Measurements from ENCODE around the gene ULK4. TPM values are rescaled to one million over a fixed set of nuclear protein-coding genes. Genes with fewer than 3 reads are reported as not detected.

The ULK4 gene
- total and polyA plus RNA-seq, 2 of the 8 experiments (the other 6 are each of a cell fraction or from before 2014, with no cell fraction given): 3.0 to 10.8 TPM

- Histone ChIP-seq H3K79me2 (ENCODE audit: control insufficient read depth in 1 of 2, insufficient read depth in 2 of 2, low read length in 2 of 2) (no peaks in the 10 kb centered on the region), H3K18ac (ENCODE audit: extremely low read depth, low read length) (peak overlapping the region; percentile 71), H2BK20ac (ENCODE audit: low read length) (peak overlapping the region; percentile 3; the same call in 1 of the 2 replicates), H3K56ac (replicated peaks; ENCODE audit: insufficient read length, low read depth, low read length) (no peak overlapping the region), H3K4me3 (ENCODE audit: extremely low read depth in 1 of 4, insufficient read depth in 2 of 4, low read depth in 3 of 4, low read length in 4 of 4) (0 out of 8 replicates have a peak overlapping the region, but pooled peaks of 1 of the 4 experiments have one; percentile 28), H3K4me1 (replicated peaks in 1 of 4; ENCODE audit: control insufficient read depth in 3 of 4, insufficient read depth in 4 of 4, low read length in 3 of 4) (peaks cover 3 to 17% (median 14%) of the 10 kb centered on the region in 4 experiments), H3K9me3 (ENCODE audit: insufficient read depth in 2 of 2, low read depth in 1 of 2, low read length in 1 of 2) (no peaks in the 10 kb centered on the region), H4K20me1 (replicated peaks in 1 of 2; ENCODE audit: control insufficient read depth in 1 of 2, insufficient read depth in 2 of 2, low read length in 2 of 2) (no peaks in the 10 kb centered on the region), H3K36me3 (ENCODE audit: control insufficient read depth in 2 of 4, insufficient read depth in 4 of 4, low read length in 3 of 4) (no peaks in the 10 kb centered on the region), H4K5ac (ENCODE audit: insufficient read length, low read depth, low read length) (no peak overlapping the region), H4K8ac (ENCODE audit: extremely low read depth, insufficient read depth, low read length) (no peak overlapping the region), H3K4ac (replicated peaks; ENCODE audit: insufficient read length, low read depth, low read length) (peak overlapping the region; percentile 80), H2BK12ac (ENCODE audit: low read depth, low read length) (peak overlapping the region; percentile 28; the same call in 1 of the 2 replicates), H2BK120ac (replicated peaks; ENCODE audit: low read depth, low read length) (peak overlapping the region; percentile 93), H4K91ac (replicated peaks; ENCODE audit: insufficient read length, low read length) (peak overlapping the region; percentile 92), H3K27ac (ENCODE audit: low read depth, low read length) (no peak overlapping the region), H3K23me2 (ENCODE audit: low read depth, low read length) (no peaks in the 10 kb centered on the region), H2AFZ (ENCODE audit: low read length) (no peak overlapping the region), H3K79me1 (ENCODE audit: low read depth, low read length) (no peaks in the 10 kb centered on the region), H2BK15ac (ENCODE audit: low read length) (peak overlapping the region; percentile 23; the same call in 1 of the 2 replicates), H2AK5ac (ENCODE audit: low read depth, low read length) (no peak overlapping the region), H3K14ac (ENCODE audit: insufficient read length) (peak overlapping the region; percentile 82), H3K9ac (replicated peaks in 1 of 4; ENCODE audit: extremely low read depth in 1 of 4, low read depth in 3 of 4, low read length in 3 of 4) (no peak overlapping the region), H3K23ac (ENCODE audit: insufficient read length) (no peak overlapping the region), H3K4me2 (ENCODE audit: insufficient read depth in 1 of 2, low read depth in 2 of 2, low read length in 2 of 2) (peak overlapping the region; percentile 52 to 65; a peak in 1 of 4 replicates), H3K27me3 (replicated peaks in 1 of 4; ENCODE audit: control insufficient read depth in 3 of 4, extremely low read depth in 1 of 4, insufficient read depth in 3 of 4, low read length in 3 of 4) (no peaks in the 10 kb centered on the region), H2BK5ac (ENCODE audit: low read depth, low read length) (peak overlapping the region; percentile 81; the same call in 1 of the 2 replicates)
- 79% methylated on average over 5 of the region's 5 CpGs; no CpG with 5 or more reads in 1 of the 2 experiments for WGBS, 2 experiments (ENCODE audit: extremely low coverage in 1 of 2, insufficient coverage in 1 of 2, insufficient read length in 1 of 2, insufficient replicate concordance in 2 of 2, low coverage in 1 of 2, low lambda C conversion rate in 2 of 2, missing lambda C conversion rate in 1 of 2)
- FAIRE-seq: no peak
- no peak for DNase-seq (ENCODE audit: low read depth in 1 of 2, low spot score in 2 of 2)
- ChIA-PET POLR2A (ENCODE audit: partially characterized antibody) (no interaction called here), CTCF (ENCODE audit: partially characterized antibody) (no interaction called here)
- TF ChIP-seq BACH1 (IDR thresholded peaks at IDR 0.05; ENCODE audit: low read length) (no peak), YY1 (IDR thresholded peaks at IDR 0.05; ENCODE audit: low read depth, low read length) (no peak), SP4 (IDR thresholded peaks at IDR 0.05; ENCODE audit: low read length) (no peak), ZNF274 (IDR thresholded peaks at IDR 0.05; ENCODE audit: borderline replicate concordance, extremely low read depth, low read length) (no peak), RBBP5 (IDR thresholded peaks at IDR 0.05; ENCODE audit: borderline replicate concordance, low read depth, low read length) (no peak), CBX5 (IDR thresholded peaks at IDR 0.05; ENCODE audit: low read depth, low read length) (no peak), SIX5 (IDR thresholded peaks at IDR 0.05; ENCODE audit: low read depth, low read length) (no peak), CREB1 (IDR thresholded peaks at IDR 0.05) (no peak), BCL11A (IDR thresholded peaks at IDR 0.05; ENCODE audit: low read depth in 2 of 2, low read length in 2 of 2) (no peak), GABPA (IDR thresholded peaks at IDR 0.05; ENCODE audit: borderline replicate concordance, insufficient read depth, low read length) (no peak), EP300 (IDR thresholded peaks at IDR 0.05; ENCODE audit: borderline replicate concordance in 1 of 2, low read depth in 2 of 2, low read length in 2 of 2) (no peak), NANOG (IDR thresholded peaks at IDR 0.05; ENCODE audit: insufficient read depth, low read depth, low read length, poor library complexity, severe bottlenecking) (no peak), TEAD4 (IDR thresholded peaks at IDR 0.05; ENCODE audit: low read depth, low read length) (no peak), KDM5A (IDR thresholded peaks at IDR 0.05; ENCODE audit: low read length) (no peak)
These were observed 640.3 kb downstream of the ULK4 start for GRCh38 chr3:41321642-41321980.

All from H1 (cell line).